Activated CD4-positive, alpha-beta T cell treated with anti-CD3 and anti-CD28 coated beads for 4 hours (primary cell): Measurements from ENCODE around the gene PLTP.
A peak's percentile ranks its signal among the peaks of the same experiment; 100 is the strongest.
"Not testable (repeated sequence)": the region's sequence is repeated elsewhere in the genome, so short reads cannot be mapped to it uniquely, and the experiment has no call there.

Source experiments
- DNase-seq, 2 donors: peaks; one replicate each; pipeline ENCODE4 v3.0.0-alpha.2; 2020

The PLTP gene

DNA sequence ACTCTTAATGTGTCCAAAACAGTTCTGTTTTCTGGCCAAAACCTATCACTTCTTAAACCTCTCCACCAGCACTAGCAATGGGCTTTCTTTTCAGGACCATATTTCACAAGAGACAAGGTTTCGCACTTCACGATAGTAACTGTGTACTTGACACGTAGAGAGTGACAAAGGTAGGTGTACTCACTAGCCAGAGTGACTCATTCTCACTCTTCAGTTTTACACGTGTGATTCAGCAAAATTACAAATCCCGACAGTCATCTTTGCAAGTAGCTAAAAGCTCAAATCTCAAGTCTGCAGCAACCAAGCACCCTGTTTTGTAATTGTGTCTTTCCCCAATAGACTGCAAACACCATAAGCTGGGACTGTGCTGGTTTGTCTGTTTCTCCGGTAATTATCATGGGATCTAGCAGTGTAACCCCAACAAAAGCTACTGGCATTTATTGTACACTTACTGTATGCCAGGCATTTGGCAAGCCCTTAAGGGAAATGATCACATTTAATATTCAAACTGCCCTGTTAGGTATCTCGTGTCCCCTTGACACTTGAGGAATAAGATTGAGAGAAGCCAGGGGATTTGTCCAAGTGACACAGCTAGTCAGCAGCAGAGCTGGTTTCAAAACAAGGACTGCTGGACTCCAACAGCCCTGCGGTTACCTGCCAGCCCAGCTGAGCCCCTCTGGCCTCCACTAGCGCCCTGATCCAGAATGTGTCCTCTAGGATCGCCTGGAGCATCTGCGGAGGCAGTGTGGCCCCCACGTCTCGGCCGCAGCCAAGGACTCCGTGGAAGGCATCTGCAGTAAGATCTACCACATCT is 32.4 kb upstream of the PLTP start:
- no peak for DNase-seq

- no peak for DNase-seq
Observed at GRCh38 chr20:45943613-45944012, 31.7 kb upstream of the PLTP start.

GRCh38 chr20:45940469-45940868 is 28.5 kb upstream of the PLTP start:
- no peak for DNase-seq

DNA sequence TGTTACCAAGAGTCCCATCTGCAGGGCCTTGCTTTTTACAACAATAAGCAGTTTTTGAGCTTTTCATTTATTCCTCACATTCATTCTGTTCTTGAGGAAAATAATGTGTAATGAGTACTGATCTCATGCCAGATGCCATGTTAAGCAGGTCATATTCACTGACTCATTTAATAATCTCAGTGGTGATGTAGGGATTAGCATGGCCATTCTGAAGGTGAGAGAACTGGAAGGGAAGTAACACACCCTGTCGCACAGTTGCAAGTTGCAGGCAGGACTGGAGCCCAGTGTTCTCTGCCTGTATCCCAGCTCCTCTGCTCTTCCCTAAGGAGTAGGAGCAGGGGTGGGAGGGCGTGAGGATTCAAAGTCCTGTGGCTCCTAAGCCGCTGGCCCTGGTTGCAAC is 28.1 kb upstream of the PLTP start:
- no peak for DNase-seq

DNA sequence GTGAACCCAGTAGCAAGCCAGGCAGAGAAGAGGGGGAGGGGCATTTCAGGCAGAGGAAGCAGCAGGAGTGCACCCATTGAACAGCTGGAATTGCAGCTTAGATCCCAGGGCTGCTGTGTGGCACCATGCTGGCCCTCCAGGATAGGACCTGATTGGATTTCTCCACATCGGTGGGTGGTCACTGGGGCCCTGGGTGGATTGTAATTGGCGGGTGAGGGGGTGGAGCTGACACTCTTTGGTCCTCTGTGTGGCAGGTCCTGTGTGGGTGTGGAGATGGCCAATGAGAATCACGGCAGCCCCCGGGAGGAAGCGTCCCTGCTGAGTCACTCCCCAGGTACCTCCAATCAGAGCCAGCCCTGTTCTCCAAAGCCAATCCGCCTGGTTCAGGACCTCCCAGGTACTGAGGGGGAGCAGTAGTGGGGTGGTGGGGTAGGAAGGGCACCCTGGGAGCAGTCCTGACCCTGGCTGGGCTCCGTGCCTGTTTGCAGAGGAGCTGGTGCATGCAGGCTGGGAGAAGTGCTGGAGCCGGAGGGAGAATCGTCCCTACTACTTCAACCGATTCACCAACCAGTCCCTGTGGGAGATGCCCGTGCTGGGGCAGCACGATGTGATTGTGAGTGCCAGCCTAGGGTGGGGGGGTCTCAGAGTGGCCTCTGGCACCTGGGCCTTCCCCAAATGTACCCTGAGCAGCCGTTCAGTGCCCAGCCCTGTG is 26.9 kb upstream of the PLTP start:
- DNase-seq: no peak

GRCh38 chr20:45937765-45938164 is 25.8 kb upstream of the PLTP start:
- DNase-seq: no peak

GRCh38 chr20:45935416-45936046 is 23.6 kb upstream of the PLTP start:
- DNase-seq: no peak

GRCh38 chr20:45934586-45935415 is 22.8 kb upstream of the PLTP start, which contains the start of gene PCIF1:
Gene PCIF1 (plus strand): TSS chr20:45934683. CDS start chr20:45939000, 4,317 bp downstream.
- peak; percentile 97 to 98 for DNase-seq

GRCh38 chr20:45934046-45934585 is 22.2 kb upstream of the PLTP start:
- DNase-seq: peak in 1 of 2 donors; percentile 56

GRCh38 chr20:45933266-45934045 is 21.5 kb upstream of the PLTP start:
- DNase-seq: peak; percentile 46 to 51

GRCh38 chr20:45931680-45932079 is 19.7 kb upstream of the PLTP start:
- DNase-seq: not testable (repeated sequence)

GRCh38 chr20:45927071-45927878 is 15.3 kb upstream of the PLTP start:
- DNase-seq: no peak

- DNase-seq: no peak
Observed at GRCh38 chr20:45926731-45927070, 14.7 kb upstream of the PLTP start.

GRCh38 chr20:45925821-45926506 is 14.0 kb upstream of the PLTP start:
- no peak for DNase-seq

GRCh38 chr20:45924391-45925261 is 12.7 kb upstream of the PLTP start:
- no peak for DNase-seq

DNA sequence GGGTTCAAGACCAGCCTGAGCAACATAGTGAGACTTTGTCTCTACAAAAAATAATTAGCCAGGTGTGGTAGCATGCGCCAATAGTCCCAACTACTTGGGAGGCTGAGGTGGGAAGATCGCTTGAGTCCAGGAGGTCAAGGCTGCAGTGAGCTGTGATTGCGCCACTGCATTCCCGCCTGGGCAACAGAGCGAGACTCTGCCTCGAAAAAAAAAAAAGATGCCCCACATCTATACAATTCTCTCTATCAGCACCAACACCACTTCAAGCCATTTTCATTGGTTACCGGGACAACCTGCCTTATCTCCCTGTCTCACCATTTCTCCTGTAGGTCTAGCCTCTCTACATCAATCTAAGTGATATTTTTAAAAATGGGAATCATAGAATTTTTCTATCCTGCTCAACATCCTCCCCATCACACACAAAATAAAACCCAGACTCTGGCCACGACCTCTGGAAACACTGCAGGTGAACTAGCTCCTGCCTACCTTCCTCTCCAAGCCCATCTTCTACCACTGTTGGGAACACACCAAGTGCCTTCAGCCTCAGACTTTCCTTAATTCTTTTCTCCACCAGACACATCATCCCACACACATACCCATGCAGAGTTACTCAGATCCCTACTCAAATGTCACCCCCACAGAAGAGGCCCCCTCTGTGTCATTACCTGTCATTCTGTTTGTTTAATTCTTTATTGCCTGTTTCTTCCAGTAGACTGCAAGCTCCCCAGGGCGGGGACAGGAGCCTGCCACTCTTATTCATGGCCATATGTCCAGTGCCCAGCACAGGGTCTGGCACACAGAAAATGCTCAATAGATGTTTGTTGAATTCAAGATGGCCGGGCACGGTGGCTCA is 9.6 kb upstream of the PLTP start:
- DNase-seq: no peak

GRCh38 chr20:45920462-45921336 is 8.7 kb upstream of the PLTP start:
- no peak for DNase-seq
